LNCAP (cell line): ENCODE data around the gene MET.

Experiments
- TF ChIP-seq, protein P1 (sequence below): fragments of 450-650 bp; IDR thresholded peaks from 2 replicates; pipeline ENCODE4 v1.5.1; 2017; ENCODE audit warnings: mild to moderate bottlenecking

Gene MET

GRCh38 chr7:116815041-116815440, 143.0 kb downstream of the MET start:
- TF ChIP-seq, protein P1, sequence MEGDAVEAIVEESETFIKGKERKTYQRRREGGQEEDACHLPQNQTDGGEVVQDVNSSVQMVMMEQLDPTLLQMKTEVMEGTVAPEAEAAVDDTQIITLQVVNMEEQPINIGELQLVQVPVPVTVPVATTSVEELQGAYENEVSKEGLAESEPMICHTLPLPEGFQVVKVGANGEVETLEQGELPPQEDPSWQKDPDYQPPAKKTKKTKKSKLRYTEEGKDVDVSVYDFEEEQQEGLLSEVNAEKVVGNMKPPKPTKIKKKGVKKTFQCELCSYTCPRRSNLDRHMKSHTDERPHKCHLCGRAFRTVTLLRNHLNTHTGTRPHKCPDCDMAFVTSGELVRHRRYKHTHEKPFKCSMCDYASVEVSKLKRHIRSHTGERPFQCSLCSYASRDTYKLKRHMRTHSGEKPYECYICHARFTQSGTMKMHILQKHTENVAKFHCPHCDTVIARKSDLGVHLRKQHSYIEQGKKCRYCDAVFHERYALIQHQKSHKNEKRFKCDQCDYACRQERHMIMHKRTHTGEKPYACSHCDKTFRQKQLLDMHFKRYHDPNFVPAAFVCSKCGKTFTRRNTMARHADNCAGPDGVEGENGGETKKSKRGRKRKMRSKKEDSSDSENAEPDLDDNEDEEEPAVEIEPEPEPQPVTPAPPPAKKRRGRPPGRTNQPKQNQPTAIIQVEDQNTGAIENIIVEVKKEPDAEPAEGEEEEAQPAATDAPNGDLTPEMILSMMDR, result no peak

DNA sequence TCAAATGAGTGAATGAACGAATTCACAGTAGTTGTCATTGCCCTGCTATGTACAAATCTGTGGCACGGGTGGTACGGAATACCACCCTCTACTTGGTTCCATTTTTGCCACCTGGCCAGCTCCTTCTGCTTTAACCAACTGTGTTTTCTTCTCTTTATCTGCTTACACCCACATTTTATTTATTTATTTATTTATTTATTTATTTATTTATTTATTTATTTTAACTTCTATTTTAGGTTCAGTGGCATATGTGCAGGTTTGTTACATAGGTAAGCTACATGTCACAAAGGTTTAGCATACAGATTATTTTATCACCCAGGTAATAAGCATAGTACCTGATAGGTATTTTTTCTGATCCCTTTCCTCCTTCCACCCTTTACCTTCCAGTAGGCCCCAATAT, 148.2 kb downstream of the MET start:
- TF ChIP-seq, protein P1, result no peak

GRCh38 chr7:116824449-116824848, 152.5 kb downstream of the MET start:
- TF ChIP-seq, protein P1, result no peak

- TF ChIP-seq, protein P1, result no peak
Measured at GRCh38 chr7:116828281-116828680, 156.3 kb downstream of the MET start.

DNA sequence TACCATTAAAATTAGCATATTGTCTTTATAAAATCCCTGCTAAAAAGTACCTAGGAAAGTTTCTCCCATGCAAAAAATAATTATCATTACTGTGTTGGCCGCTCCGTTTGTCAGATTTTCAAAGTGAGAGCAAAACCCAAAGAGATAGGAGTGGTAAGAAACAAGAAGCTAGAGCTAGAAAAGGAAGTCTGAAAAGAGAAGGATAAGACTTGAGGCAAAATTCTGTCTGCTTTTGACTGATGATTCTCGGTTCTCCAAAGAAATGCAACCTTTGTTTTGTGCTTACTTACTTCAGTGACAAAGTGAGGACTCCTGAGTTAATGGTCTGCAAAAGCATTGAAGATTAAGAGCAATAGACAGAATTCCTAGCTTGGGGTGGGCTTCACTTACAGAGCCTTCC, 157.0 kb downstream of the MET start:
- TF ChIP-seq, protein P1, result no peak

- TF ChIP-seq, protein P1, result no peak
Measured at GRCh38 chr7:116829493-116829892, 157.5 kb downstream of the MET start.

- TF ChIP-seq, protein P1, result no peak
Measured at GRCh38 chr7:116832692-116833091, 160.7 kb downstream of the MET start.

GRCh38 chr7:116834815-116835504, 163.0 kb downstream of the MET start:
- TF ChIP-seq, protein P1, result no peak
